Vagina (tissue), 2 donors: ENCODE measurements around the gene CAMKK2. TPM values are rescaled to one million over a fixed set of nuclear protein-coding genes. Genes with fewer than 3 reads are reported as not detected.
"Not testable (repeated sequence)": the region's sequence is repeated elsewhere in the genome, so short reads cannot be mapped to it uniquely, and the experiment has no call there.

Experiments used
- DNase-seq, 2 donors: peaks; one replicate each; pipeline ENCODE4 v3.0.0-alpha.2; 2017; ENCODE audit errors: extremely low spot score in 2 of 2
- H3K27ac ChIP-seq: fragments of 200-600 bp; sonication (generic); one replicate; pipeline ENCODE4 v1.5.1; 2019
- H3K27me3 ChIP-seq: fragments of 200-600 bp; sonication (generic); one replicate; pipeline ENCODE4 v1.5.1; 2019
- H3K36me3 ChIP-seq, 2 donors: fragments of 200-600 bp; sonication (generic); one replicate each; pipeline ENCODE4 v1.5.1; 2017 to 2019
- H3K4me1 ChIP-seq: fragments of 200-600 bp; sonication (generic); one replicate; pipeline ENCODE4 v1.5.1; 2019
- H3K4me3 ChIP-seq, 2 donors: fragments of 200-600 bp; sonication (generic); 1 replicate in 1 of 2; 2 replicates in 1 of 2; pipeline ENCODE4 v1.5.1; 2016 to 2019
- H3K9me3 ChIP-seq: fragments of 200-600 bp; sonication (generic); one replicate; pipeline ENCODE4 v1.5.1; 2019
- POLR2A ChIP-seq, 2 donors: fragments of 450-650 bp; IDR thresholded peaks; one replicate each; pipeline ENCODE4 v1.6.1; 2017; ENCODE audit warnings: antibody characterized with exemption in 2 of 2, mild to moderate bottlenecking in 2 of 2, moderate library complexity in 2 of 2
- POLR2AphosphoS5 ChIP-seq, 2 donors: sonication (generic); formaldehyde crosslinking; IDR thresholded peaks; one replicate each; pipeline ENCODE4 v1.9.0; 2017; ENCODE audit warnings: antibody characterized with exemption in 2 of 2, mild to moderate bottlenecking in 2 of 2, low read depth in 1 of 2; ENCODE audit not compliant: insufficient read depth in 1 of 2
- intact Hi-C: fragments of 100-400 bp; cut with DNase I; formaldehyde crosslinking; loops from one replicate; pipeline ENCODE4 v1.15.1; 2023
- total RNA-seq: library from RNA; depleted of rRNA; stranded (reverse); fragments of >200 nt; gene quantifications from one replicate; pipeline ENCODE4 v1.2.3, GENCODE V29; 2016
- TF ChIP-seq, protein P1 (sequence below), 3 experiments: fragments of 450-650 bp in 2 of 3; fragments of 200-600 bp in 1 of 3; sonication (generic) in 1 of 3; IDR thresholded peaks; one replicate each; pipeline ENCODE4 v1.5.1; 2017 to 2019; ENCODE audit warnings: antibody characterized with exemption in 3 of 3, mild to moderate bottlenecking in 2 of 3, moderate library complexity in 2 of 3

The CAMKK2 gene
- total RNA-seq, 1 donor from 2014 or later = 32.7 TPM

DNA sequence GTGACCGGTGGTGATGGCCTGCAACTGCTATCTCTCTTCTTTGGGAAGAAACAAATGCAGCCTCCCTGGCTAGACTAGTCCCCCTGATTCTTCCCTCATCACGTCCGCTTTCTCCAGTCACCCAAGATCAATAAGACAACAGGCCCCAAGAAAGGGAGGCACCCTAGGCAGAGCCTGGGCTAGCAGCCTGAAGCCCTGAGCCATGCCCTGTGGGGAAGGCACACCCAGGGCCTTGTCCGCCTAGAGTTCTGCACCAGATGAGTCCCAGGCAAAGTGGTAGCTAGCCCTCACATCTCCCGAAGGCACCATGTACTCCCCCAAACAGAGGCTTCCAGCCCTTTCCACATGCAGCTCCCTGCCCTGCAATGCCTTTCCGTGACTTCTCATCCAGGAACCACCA, 35.1 kb downstream of the CAMKK2 start:
- Histone ChIP-seq H3K27me3 (no peaks in the 10 kb centered on the region), H3K27ac (no peak overlapping the region), H3K36me3 (peaks cover 0 to 60% of the 10 kb centered on the region in 2 donors), H3K4me3 (no peak overlapping the region), H3K4me1 (no peaks in the 10 kb centered on the region), H3K9me3 (no peaks in the 10 kb centered on the region)
- intact Hi-C loops = no loop called here
- TF ChIP-seq, protein P1, sequence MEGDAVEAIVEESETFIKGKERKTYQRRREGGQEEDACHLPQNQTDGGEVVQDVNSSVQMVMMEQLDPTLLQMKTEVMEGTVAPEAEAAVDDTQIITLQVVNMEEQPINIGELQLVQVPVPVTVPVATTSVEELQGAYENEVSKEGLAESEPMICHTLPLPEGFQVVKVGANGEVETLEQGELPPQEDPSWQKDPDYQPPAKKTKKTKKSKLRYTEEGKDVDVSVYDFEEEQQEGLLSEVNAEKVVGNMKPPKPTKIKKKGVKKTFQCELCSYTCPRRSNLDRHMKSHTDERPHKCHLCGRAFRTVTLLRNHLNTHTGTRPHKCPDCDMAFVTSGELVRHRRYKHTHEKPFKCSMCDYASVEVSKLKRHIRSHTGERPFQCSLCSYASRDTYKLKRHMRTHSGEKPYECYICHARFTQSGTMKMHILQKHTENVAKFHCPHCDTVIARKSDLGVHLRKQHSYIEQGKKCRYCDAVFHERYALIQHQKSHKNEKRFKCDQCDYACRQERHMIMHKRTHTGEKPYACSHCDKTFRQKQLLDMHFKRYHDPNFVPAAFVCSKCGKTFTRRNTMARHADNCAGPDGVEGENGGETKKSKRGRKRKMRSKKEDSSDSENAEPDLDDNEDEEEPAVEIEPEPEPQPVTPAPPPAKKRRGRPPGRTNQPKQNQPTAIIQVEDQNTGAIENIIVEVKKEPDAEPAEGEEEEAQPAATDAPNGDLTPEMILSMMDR (IDR thresholded peaks at IDR 0.05) = no peak
- no peak for TF ChIP-seq POLR2A (IDR thresholded peaks at IDR 0.05)
- TF ChIP-seq POLR2AphosphoS5 (IDR thresholded peaks at IDR 0.05; ENCODE audit: insufficient read depth in 1 of 2, low read depth in 1 of 2) = no peak
- DNase-seq = no peak

- H3K4me3 ChIP-seq = no peak overlapping the region
- no peak for DNase-seq
- TF ChIP-seq, protein P1 (IDR thresholded peaks at IDR 0.05) = no peak
- TF ChIP-seq POLR2AphosphoS5 (IDR thresholded peaks at IDR 0.05; ENCODE audit: insufficient read depth in 1 of 2, low read depth in 1 of 2) (no peak), POLR2A (IDR thresholded peaks at IDR 0.05) (no peak)
- no peaks in the 10 kb centered on the region for H3K4me1 ChIP-seq
- no peaks in the 10 kb centered on the region for H3K27me3 ChIP-seq
- no peak overlapping the region for H3K27ac ChIP-seq
- no peaks in the 10 kb centered on the region for H3K9me3 ChIP-seq
- H3K36me3 ChIP-seq = peaks cover 0 to 56% of the 10 kb centered on the region in 2 donors
- intact Hi-C loops = no loop called here
Observed at GRCh38 chr12:121260091-121260490, 36.4 kb downstream of the CAMKK2 start.

DNA sequence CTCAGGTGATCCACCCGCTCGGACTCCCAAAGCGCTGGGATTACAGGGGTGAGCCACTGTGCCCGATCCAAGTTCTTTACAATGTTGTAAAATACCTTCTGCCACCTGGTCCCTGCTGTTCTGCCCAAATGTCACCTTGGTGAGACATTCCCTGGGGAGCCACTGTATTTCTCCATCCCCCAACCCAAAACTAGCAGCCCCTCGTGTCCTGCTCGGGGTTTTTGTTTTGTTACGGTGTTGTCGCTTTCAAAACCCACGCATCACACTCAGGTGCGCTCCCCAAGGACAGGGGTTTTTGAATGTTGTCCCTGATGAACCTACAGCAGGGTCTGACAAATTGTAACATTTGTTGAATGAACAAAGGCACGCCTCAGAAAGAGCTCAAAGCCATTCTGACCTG, 37.4 kb downstream of the CAMKK2 start:
- Histone ChIP-seq H3K27ac (no peak overlapping the region), H3K4me3 (no peak overlapping the region), H3K9me3 (no peaks in the 10 kb centered on the region), H3K27me3 (no peaks in the 10 kb centered on the region), H3K4me1 (no peaks in the 10 kb centered on the region), H3K36me3 (peaks cover 0 to 58% of the 10 kb centered on the region in 2 donors)
- TF ChIP-seq, protein P1 (IDR thresholded peaks at IDR 0.05) = no peak
- TF ChIP-seq POLR2A (IDR thresholded peaks at IDR 0.05) (no peak), POLR2AphosphoS5 (IDR thresholded peaks at IDR 0.05; ENCODE audit: insufficient read depth in 1 of 2, low read depth in 1 of 2) (no peak)
- intact Hi-C loops = no loop called here
- DNase-seq = no peak

DNA sequence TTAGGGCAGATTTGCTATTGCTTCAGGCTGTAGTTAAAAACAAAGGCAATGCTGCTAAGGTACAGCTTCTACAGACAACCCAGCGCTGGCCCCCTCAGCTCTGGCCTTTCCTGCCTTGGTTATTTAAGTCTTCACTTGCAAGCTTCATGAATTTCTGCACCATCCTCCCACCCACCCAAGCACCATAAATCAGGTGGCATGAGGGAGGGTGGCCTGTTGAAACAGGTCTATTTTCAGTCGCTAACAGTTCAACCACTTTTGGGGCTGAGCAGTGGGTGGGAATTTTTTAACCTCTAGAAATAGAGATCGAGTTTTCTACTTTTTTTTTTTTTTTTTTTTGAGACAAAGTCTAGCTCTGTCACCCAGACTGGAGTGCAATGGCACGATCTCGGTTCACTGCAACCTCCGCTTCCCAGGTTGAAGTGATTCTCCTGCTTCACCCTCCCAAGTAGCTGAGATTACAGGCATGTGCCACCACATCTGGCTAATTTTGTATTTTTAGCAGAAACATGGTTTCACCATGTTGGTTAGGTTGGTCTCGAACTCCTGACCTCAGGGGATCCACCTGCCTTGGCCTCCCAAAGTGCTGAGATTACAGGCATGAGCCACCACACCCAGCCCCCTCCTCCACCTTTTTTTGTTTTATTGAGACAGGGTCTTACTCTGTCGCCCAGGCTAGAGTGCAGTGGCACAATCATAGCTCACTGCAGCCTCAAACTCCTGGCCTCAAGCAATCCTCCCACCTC, 38.6 kb downstream of the CAMKK2 start:
- H3K9me3 ChIP-seq, H3K27ac ChIP-seq, H3K4me1 ChIP-seq, H3K27me3 ChIP-seq, H3K4me3 ChIP-seq, intact Hi-C loops, DNase-seq: not testable (repeated sequence)
- peaks cover 0 to 59% of the 10 kb centered on the region in 2 donors for H3K36me3 ChIP-seq

DNA sequence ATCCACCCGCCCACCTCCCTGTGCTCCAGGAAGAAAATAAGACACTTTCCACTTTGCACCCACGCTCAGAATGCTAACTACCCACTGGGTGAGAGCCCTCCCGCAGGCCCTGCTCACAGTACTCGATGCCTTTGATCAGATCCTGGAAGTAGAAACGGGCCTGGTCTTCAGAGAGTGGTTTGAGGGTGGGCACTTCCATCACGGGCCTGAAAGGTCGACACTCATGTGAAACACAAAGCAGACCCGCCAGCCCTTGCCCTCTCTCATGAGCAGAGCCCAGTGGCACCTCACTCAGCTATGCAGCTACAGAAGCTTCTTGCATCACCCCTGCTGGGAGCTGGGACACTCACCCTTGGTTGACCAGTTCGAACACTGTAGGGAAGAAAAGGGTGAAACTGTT, 41.1 kb downstream of the CAMKK2 start:
- no peaks in the 10 kb centered on the region for H3K27me3 ChIP-seq
- H3K9me3 ChIP-seq = no peaks in the 10 kb centered on the region
- no peak overlapping the region for H3K4me3 ChIP-seq
- H3K4me1 ChIP-seq = no peaks in the 10 kb centered on the region
- no peak overlapping the region for H3K27ac ChIP-seq
- peaks cover 0 to 55% of the 10 kb centered on the region in 2 donors for H3K36me3 ChIP-seq
- intact Hi-C loops = no loop called here
- DNase-seq = no peak
- TF ChIP-seq POLR2A (IDR thresholded peaks at IDR 0.05) (no peak), POLR2AphosphoS5 (IDR thresholded peaks at IDR 0.05; ENCODE audit: insufficient read depth in 1 of 2, low read depth in 1 of 2) (no peak)
- TF ChIP-seq, protein P1 (IDR thresholded peaks at IDR 0.05) = no peak
